A673 (cell line): ENCODE measurements around the gene RIN2. TPM values are rescaled to one million over a fixed set of nuclear protein-coding genes. Genes with fewer than 3 reads are reported as not detected.

Experiments
- BruUV-seq: library from RNA; stranded (reverse); fragments of 400-500 nt; replicated peaks from 2 replicates; lab custom pipeline; 2021; lab: Mats Ljungman, UMichigan
- CTCF ChIA-PET: fragments of 300-600 bp; sonication (Branson Sonifier 250); formaldehyde crosslinking; loops from one replicate; lab custom pipeline; 2022; ENCODE audit warnings: antibody characterized with exemption; lab: Charles Lee
- POLR2A ChIA-PET: fragments of 300-600 bp; sonication (Branson Sonifier 250); formaldehyde crosslinking; loops from one replicate; lab custom pipeline; 2022; ENCODE audit warnings: antibody characterized with exemption; ENCODE audit not compliant: low non-redundant PET; lab: Charles Lee
- DNase-seq: peaks from one replicate; pipeline ENCODE4 v3.0.0-alpha.2; 2015; ENCODE audit warnings: low spot score
- H3K27ac ChIP-seq: fragments of 200-600 bp; sonication (generic); 2 replicates; pipeline ENCODE4 v1.5.1; 2016; ENCODE audit warnings: mixed run types, low read depth, mild to moderate bottlenecking, mixed read lengths, antibody characterized with exemption, low read length; ENCODE audit not compliant: poor library complexity, severe bottlenecking
- H3K27me3 ChIP-seq: fragments of 200-600 bp; sonication (generic); replicated peaks from 2 replicates; pipeline ENCODE4 v1.6.1; 2017; ENCODE audit warnings: mixed run types, low read depth, mild to moderate bottlenecking, mixed read lengths, antibody characterized with exemption, low read length; ENCODE audit not compliant: insufficient read depth, poor library complexity
- H3K36me3 ChIP-seq: fragments of 200-600 bp; sonication (generic); 2 replicates; pipeline ENCODE4 v1.6.1; 2016; ENCODE audit warnings: mixed run types, mild to moderate bottlenecking, mixed read lengths, antibody characterized with exemption, low read length; ENCODE audit not compliant: insufficient read depth, poor library complexity, severe bottlenecking
- H3K4me1 ChIP-seq: fragments of 200-600 bp; sonication (generic); 2 replicates; pipeline ENCODE4 v1.6.1; 2017; ENCODE audit warnings: mixed run types, mild to moderate bottlenecking, mixed read lengths, antibody characterized with exemption, low read length; ENCODE audit not compliant: insufficient read depth, poor library complexity, severe bottlenecking
- H3K4me3 ChIP-seq: fragments of 200-600 bp; sonication (generic); 2 replicates; pipeline ENCODE4 v1.5.1; 2016; ENCODE audit warnings: low read depth, mixed run types, mild to moderate bottlenecking, mixed read lengths, low read length; ENCODE audit not compliant: poor library complexity, severe bottlenecking
- H3K9me3 ChIP-seq: fragments of 200-600 bp; sonication (generic); 2 replicates; pipeline ENCODE4 v1.6.1; 2016; ENCODE audit warnings: mixed run types, low read depth, mild to moderate bottlenecking, mixed read lengths, antibody characterized with exemption, low read length; ENCODE audit not compliant: poor library complexity, severe bottlenecking
- EZH2 ChIP-seq: fragments of 200-600 bp; sonication (generic); IDR thresholded peaks from 2 replicates; pipeline ENCODE4 v1.6.1; 2017; ENCODE audit warnings: borderline replicate concordance, low read depth, mild to moderate bottlenecking, mixed read lengths, antibody characterized with exemption, low read length; ENCODE audit not compliant: poor library complexity, severe bottlenecking
- intact Hi-C: fragments of 100-400 bp; cut with micrococcal nuclease; formaldehyde crosslinking; loops from one replicate; pipeline ENCODE4 v1.10.0; 2022; ENCODE audit not compliant: unreplicated experiment
- total RNA-seq: library from RNA; stranded (reverse); gene quantifications from 2 replicates; pipeline ENCODE4 v1.2.3, GENCODE V29; 2021
- TF ChIP-seq, protein P1 (sequence below): fragments of 300-800, 200-600 bp; sonication (generic); conservative IDR thresholded peaks from 2 replicates; pipeline ENCODE4 v1.5.1; 2017; ENCODE audit warnings: low read depth, mild to moderate bottlenecking, antibody characterized with exemption, low read length, moderate library complexity, mixed read lengths

Gene RIN2
- total RNA-seq, 1 experiment from 2014 or later: 14.6 TPM

DNA sequence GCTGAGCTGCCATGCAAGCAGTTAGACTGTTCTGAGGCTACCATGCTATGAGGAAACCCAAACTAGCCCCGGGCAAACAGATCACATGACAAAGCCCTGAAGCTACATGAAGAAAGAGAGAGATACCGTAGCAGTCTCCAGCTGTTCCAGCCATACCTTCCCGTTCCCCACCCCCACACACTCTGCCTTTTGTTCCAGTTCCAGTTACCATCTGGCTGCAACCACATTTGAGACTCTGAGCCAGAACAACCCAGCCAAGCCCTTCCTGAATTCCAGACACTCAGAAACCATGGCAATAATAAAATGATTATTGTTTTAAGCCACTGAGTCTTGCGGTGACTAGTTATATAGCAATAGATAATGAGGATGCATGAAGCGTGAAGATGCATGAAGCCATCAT, 28.3 kb downstream of the RIN2 start:
- ChIA-PET CTCF (no interaction called here), POLR2A (interaction anchor here (0.6 kb wide), 1 partner anchor 271 kb away, joined by 3 read pairs; no protein-coding TSS in a partner anchor)
- Histone ChIP-seq H3K4me1 (peaks cover 33% of the 10 kb centered on the region), H3K27me3 (no peaks in the 10 kb centered on the region), H3K4me3 (no peak overlapping the region), H3K36me3 (no peaks in the 10 kb centered on the region), H3K27ac (peak overlapping the region; percentile 34), H3K9me3 (peaks cover 4% of the 10 kb centered on the region)
- DNase-seq: peak; percentile 61
- BruUV-seq: no TSS peak
- no peak for TF ChIP-seq EZH2
- TF ChIP-seq, protein P1, sequence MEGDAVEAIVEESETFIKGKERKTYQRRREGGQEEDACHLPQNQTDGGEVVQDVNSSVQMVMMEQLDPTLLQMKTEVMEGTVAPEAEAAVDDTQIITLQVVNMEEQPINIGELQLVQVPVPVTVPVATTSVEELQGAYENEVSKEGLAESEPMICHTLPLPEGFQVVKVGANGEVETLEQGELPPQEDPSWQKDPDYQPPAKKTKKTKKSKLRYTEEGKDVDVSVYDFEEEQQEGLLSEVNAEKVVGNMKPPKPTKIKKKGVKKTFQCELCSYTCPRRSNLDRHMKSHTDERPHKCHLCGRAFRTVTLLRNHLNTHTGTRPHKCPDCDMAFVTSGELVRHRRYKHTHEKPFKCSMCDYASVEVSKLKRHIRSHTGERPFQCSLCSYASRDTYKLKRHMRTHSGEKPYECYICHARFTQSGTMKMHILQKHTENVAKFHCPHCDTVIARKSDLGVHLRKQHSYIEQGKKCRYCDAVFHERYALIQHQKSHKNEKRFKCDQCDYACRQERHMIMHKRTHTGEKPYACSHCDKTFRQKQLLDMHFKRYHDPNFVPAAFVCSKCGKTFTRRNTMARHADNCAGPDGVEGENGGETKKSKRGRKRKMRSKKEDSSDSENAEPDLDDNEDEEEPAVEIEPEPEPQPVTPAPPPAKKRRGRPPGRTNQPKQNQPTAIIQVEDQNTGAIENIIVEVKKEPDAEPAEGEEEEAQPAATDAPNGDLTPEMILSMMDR: no peak
- intact Hi-C loops: loop anchor here (10.0 kb wide), 1 partner anchor 92 kb away; no protein-coding TSS in a partner anchor

DNA sequence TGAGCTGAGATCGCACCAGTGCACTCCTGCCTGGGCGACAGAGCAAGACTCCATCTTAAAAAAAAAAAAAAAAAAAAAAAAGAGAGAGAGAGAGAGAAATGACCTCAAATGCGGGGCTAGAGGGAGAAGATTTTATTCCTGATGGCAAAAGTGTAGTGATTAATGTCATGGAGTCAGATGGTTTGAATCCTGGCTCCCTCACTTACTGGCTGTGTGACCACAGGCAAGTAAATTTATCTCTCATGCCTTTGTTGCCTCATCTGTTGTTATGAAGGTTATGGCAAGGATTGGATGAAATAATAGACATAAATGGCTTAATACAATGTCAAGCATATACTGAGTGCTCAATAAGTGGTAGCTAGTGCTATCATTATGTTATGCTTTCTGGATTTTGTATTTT, 29.3 kb downstream of the RIN2 start:
- intact Hi-C loops: loop anchor here (10.0 kb wide), 1 partner anchor 93 kb away; no protein-coding TSS in a partner anchor
- Histone ChIP-seq H3K4me1 (peaks cover 33% of the 10 kb centered on the region), H3K9me3 (peaks cover 4% of the 10 kb centered on the region), H3K27me3 (no peaks in the 10 kb centered on the region), H3K4me3 (no peak overlapping the region), H3K27ac (no peak overlapping the region), H3K36me3 (no peaks in the 10 kb centered on the region)
- CTCF ChIA-PET: no interaction called here
- no TSS peak for BruUV-seq
- no peak for TF ChIP-seq EZH2
- TF ChIP-seq, protein P1: no peak
- no peak for DNase-seq
- POLR2A ChIA-PET: no interaction called here

DNA sequence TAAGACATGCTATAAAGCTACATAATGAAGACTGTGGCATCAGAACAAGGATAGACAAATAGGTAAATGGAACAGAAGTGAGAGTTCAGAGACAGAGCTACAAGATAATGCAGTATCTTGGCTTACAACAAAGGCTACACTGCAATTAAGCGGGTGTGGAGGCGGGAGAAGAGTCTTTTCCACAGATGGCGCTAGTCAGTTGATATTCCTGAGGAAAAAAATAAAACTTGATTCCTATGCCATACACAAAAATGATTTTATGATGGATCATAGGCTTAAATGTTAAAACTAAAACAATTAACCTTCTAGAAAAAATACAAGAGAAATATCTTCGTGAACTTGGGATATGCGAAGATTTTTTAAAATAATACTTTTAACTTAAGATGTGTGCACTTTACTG, 31.0 kb downstream of the RIN2 start:
- no TSS peak for BruUV-seq
- intact Hi-C loops: loop anchor here (10.0 kb wide), 1 partner anchor 94 kb away; no protein-coding TSS in a partner anchor
- H3K4me3 ChIP-seq: no peak overlapping the region
- H3K36me3 ChIP-seq: no peaks in the 10 kb centered on the region
- ChIA-PET POLR2A (no interaction called here), CTCF (no interaction called here)
- DNase-seq: no peak
- H3K9me3 ChIP-seq: peaks cover 4% of the 10 kb centered on the region
- peaks cover 30% of the 10 kb centered on the region for H3K4me1 ChIP-seq
- H3K27ac ChIP-seq: no peak overlapping the region
- TF ChIP-seq EZH2: no peak
- TF ChIP-seq, protein P1: peak; percentile 19; the same call in 1 of the 2 replicates
- no peaks in the 10 kb centered on the region for H3K27me3 ChIP-seq
